Measurements from ENCODE around the gene SRRM1.
"Not testable (repeated sequence)": the region's sequence is repeated elsewhere in the genome, so short reads cannot be mapped to it uniquely, and the experiment has no call there.

SRRM1 gene

GRCh38 chr1:24643363-24644099 lies 429 bp downstream of the SRRM1 start:
- DNase-seq = peak in 1 of 51 donors; percentile 61

GRCh38 chr1:24644100-24644384 lies 940 bp downstream of the SRRM1 start:
- no peak for DNase-seq

- no peak for DNase-seq
Observed at GRCh38 chr1:24648919-24649318, 5.8 kb downstream of the SRRM1 start.

GRCh38 chr1:24652382-24652781 lies 9.3 kb downstream of the SRRM1 start:
- no peak for DNase-seq

DNA sequence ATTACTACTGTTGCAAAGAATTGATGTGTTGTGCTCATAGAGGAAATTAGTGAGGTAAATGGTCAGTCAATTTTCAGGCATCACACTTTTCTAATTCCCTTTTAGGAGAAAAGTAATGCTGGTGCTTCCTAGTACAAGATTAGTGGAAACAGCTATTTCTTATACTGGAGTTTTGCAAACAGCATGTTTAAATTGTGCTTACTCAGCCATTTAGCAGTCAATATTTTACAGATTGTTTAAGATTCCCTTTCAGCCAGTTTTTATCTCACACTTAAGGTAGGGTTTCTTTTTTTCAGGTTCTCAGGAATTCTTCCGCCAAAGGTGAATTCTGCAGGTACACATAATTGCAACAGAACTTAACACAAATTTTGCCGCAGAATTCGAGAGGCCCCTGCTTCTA lies 10.9 kb downstream of the SRRM1 start:
- no peak for DNase-seq

GRCh38 chr1:24656046-24656445 lies 12.9 kb downstream of the SRRM1 start:
- no peak for DNase-seq

GRCh38 chr1:24657781-24658180 lies 14.7 kb downstream of the SRRM1 start:
- DNase-seq = no peak

- no peak for DNase-seq
Observed at GRCh38 chr1:24659166-24659904, 16.2 kb downstream of the SRRM1 start.

DNA sequence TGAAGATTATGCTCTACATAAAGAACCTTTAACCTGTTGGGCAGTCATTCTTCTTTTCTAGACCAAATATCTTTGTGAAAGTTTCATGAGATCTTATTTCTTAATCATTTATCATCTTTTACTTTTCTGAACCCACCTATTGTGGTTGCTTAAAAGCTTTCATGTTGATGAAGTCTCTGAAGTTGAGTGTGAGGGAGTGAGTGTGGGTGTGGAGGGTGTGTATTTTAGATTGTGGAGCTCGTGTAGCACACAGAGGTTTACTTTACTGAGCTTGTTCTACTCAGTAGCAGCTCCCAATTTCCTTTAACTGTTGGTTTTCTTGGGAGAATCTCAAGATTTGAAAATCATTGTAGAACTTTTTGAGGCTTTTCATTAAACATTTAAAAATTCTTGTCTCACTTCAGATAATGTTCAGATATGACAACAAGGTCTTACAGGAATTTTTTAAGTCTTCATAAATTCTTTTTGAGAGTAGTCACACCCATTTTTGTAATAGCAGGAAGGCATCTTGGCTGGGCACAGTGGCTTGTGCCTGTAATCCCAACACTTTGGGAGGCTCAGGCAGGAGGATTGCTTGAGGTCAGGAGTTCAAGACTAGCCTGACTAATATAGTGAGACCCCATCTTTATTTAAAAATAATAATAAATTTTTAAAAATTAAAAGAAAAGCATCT lies 17.0 kb downstream of the SRRM1 start:
- DNase-seq = no peak

GRCh38 chr1:24664507-24665033 lies 21.5 kb downstream of the SRRM1 start:
- DNase-seq = no peak

DNA sequence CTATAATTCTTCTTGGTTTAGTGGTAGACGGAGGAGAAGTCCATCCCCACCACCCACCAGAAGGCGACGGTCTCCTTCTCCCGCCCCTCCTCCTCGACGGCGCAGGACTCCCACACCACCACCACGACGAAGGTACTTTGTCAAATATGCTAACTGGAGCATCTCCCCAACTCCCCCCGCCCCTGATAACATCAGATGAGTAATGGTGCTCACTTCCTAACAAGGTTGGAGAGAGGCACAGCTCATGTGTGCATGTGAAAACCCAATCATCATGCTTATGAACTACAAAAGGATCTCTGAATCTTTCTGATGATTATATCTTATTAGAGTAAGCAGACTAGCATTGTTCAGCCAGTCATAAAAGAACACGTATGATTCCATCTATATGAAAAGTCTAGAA lies 23.7 kb downstream of the SRRM1 start:
- DNase-seq = no peak

- not testable (repeated sequence) for DNase-seq
Observed at GRCh38 chr1:24671372-24671771, 28.3 kb downstream of the SRRM1 start.

DNA sequence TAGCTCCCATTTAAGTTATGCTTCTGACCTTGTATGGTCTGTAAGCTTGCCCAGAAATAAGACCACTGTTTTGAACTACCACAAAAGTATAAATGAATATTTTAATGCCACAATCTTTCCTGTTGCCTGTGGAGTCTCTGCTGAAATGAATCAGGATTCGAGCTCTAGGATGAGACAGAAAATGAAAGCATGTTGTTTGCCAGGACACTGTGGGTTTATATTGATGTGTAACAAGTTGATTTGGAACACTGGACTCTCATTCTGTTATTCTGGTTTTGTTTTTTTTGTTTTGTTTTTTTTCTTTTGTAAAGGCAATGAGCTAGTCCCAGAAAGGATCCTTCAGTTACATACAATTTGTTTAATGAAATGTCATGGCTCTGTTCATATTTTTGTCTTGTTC lies 29.6 kb downstream of the SRRM1 start:
- DNase-seq = not testable (repeated sequence)

- no peak for DNase-seq
Observed at GRCh38 chr1:24673341-24673740, 30.2 kb downstream of the SRRM1 start.

GRCh38 chr1:24678421-24678820 lies 35.3 kb downstream of the SRRM1 start:
- DNase-seq = not testable (repeated sequence)

DNA sequence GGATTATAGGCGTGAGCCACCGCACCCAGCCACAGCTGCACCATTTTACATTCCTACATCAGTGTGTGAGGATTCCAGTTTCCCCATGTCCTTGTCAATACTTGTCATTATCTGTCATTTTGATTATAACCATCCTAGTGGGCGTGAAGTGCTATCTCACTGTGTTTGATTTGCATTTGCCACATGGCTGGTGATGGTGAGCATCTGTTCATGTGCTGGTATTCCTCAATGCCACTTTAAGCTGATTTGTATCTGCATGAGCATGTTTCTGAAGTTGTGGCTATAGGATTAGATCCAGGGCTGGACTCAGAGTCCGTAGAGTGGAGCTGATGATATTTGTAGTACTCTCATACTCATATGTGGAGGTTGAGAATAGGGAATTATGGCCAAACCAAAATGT lies 36.6 kb downstream of the SRRM1 start:
- no peak for DNase-seq

- DNase-seq = no peak
Observed at GRCh38 chr1:24683713-24684162, 40.6 kb downstream of the SRRM1 start.

DNA sequence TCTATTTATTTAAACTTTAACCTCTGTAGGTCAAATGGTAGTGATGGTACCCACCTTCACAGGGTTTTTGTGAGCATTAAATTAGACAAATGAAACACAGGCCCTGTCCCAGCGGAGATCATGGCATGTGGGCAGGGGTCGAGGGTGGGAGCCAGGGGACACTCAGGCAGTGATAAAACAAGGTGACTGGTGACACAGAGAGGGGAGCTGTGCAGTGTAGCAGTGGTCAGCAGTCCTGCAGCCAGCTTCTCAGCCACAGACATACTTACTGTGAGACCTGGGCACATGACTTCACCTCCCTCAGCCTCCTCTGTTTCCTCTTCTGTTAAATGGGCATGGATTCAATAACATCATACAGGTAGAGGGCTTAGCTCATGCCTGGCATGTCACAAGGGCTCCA lies 44.9 kb downstream of the SRRM1 start:
- DNase-seq = no peak

GRCh38 chr1:24688621-24689195 lies 45.6 kb downstream of the SRRM1 start:
- DNase-seq = peak in 48 of 51 donors; percentile 5 to 86 (median 53)

GRCh38 chr1:24691051-24691450 lies 47.9 kb downstream of the SRRM1 start:
- DNase-seq = no peak

DNA sequence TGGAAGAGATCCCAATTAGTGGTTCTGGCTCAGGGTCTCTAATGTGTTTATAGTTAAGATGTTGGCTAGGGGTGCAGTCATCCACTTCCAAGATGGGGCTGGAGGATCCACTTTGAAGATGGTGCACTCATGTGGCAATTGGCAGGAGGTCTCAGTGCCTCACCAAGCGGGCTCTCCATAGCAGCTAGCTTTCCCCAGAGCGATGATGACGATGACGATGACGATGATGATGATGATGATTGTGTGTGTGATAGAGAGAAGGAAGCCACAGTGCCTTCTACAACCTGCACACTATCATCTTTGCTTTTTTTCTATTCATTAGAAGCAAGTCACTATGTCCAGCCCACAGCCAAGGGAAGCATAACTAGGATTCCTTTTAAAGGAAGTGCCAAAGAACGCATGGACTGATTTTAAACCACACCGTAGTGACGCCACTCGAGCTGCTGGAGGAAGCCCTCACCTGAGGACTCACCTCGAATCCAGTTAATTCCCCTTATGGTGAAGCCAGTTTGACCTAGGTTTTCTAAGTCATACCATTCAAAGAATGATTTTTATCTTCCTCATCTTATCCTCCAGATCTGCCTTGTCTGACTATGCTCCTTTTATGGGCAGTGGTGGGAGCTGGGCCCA lies 49.4 kb downstream of the SRRM1 start:
- no peak for DNase-seq
